Measurements from ENCODE around the gene FAAP20.
A peak's percentile ranks its signal among the peaks of the same experiment; 100 is the strongest.

FAAP20 gene

DNA sequence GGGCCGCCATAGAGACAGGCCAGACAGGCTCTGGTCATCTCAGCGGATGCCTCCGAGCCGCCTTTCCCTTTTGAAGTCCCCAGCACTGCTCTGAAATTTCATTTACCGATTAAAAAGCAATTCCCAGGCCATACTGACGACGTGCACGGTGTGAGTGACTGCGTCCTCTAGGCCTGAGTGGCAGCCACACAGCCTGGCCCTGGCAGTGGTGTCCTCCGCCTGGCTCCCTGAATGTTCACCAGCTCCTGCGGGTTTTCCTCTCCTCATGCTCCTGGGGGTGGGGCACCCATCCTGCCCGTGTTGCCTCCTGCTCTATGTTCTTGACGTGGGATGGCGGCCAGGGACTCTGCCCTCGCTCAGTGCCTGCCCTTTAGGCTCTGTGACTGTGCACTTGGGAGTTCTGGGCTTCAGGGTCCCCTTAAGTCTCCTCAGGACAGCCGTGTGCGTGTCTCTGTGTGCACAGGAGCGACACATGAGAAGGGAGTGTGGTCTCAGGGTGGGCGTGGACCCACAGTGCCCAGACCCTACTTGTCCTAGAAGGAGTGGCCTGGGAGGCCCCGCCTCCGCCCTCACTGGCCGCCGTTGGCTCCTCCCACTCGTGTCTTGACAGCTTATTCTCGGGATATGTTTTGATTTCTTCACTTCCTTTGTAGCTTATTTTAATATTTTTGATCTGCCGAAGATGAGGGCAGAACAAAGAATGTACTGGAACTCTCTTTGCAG lies 37.1 kb upstream of the FAAP20 start:
- Histone ChIP-seq H3K4me3 (peak overlapping the region; percentile 55 to 75 (median 67)), H3K27ac (peak overlapping the region in 20 of 21 experiments; percentile 71 to 90 (median 81))

GRCh38 chr1:2230781-2231531 lies 36.4 kb upstream of the FAAP20 start:
- H3K4me3 ChIP-seq, result peak overlapping the region; percentile 55 to 75 (median 67)
- peak overlapping the region in 20 of 21 experiments; percentile 32 to 90 (median 80) for H3K27ac ChIP-seq

DNA sequence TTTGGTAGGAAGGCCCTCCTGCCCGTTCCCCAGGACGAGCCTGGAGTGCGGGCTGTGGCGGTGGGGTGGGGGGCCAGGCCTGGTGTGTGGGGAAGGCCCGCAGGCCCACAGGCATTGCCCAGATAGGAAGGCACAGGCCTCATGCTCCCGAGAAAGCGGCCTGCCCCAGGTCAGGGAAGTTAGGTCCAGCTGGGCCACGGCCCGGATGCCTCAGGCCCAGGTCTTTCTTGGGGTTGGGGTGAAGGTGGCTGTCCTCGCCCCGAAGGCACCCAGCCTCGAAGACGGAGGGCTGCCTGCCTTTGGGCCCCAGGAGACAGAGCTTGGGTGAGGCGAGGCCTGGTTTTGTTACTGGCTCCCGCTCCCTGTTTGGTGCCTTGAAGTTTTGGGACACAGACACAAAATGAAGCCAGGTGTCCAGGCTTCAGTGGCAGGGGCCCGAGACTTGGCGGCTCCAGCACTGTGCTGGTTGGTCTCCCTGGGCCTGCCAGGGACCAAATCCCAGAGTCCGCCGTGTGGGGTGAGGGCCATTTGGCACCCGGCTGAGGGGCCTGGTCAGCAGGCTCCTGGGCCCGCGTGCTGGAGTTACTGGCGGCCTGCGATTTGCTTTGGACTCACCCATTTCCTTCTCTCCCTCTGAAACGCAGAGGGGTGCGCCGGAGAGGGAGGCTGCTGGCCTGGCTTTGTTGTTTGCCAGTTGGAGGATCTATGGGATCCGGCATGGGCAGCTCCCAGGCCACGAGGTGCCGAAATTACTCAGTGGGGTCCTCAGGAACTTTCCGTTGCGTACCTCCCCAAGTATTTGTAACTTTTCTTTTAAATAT lies 35.5 kb upstream of the FAAP20 start:
- peak overlapping the region; percentile 55 to 75 (median 67) for H3K4me3 ChIP-seq
- H3K27ac ChIP-seq, result peak overlapping the region in 20 of 21 experiments; percentile 27 to 90 (median 80)

DNA sequence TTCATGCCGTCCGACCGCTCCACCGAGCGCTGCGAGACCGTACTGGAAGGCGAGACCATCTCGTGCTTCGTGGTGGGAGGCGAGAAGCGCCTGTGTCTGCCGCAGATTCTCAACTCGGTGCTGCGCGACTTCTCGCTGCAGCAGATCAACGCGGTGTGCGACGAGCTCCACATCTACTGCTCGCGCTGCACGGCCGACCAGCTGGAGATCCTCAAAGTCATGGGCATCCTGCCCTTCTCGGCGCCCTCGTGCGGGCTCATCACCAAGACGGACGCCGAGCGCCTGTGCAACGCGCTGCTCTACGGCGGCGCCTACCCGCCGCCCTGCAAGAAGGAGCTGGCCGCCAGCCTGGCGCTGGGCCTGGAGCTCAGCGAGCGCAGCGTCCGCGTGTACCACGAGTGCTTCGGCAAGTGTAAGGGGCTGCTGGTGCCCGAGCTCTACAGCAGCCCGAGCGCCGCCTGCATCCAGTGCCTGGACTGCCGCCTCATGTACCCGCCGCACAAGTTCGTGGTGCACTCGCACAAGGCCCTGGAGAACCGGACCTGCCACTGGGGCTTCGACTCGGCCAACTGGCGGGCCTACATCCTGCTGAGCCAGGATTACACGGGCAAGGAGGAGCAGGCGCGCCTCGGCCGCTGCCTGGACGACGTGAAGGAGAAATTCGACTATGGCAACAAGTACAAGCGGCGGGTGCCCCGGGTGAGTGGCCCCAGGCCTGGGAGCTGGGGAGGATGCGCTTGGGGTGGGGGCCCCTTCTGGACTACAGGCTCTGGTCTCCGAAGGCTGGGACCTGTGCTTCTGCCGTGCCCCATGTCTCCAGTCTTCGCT lies 34.7 kb upstream of the FAAP20 start:
- Histone ChIP-seq H3K4me3 (peak overlapping the region; percentile 55 to 75 (median 67)), H3K27ac (peak overlapping the region in 20 of 21 experiments; percentile 27 to 90 (median 80))

GRCh38 chr1:2228694-2229036 lies 34.1 kb upstream of the FAAP20 start:
- Histone ChIP-seq H3K27ac (peak overlapping the region in 20 of 21 experiments; percentile 27 to 90 (median 80)), H3K4me3 (peak overlapping the region; percentile 55 to 75 (median 67))

GRCh38 chr1:2228157-2228594 lies 33.6 kb upstream of the FAAP20 start, which contains the start of gene SKI:
TSS of gene SKI (plus strand) at chr1:2228319. CDS start at chr1:2228767, 448 bp downstream.
- H3K4me3 ChIP-seq, result peak within 1 kb of the TSS; percentile 55 to 75 (median 67)
- H3K27ac ChIP-seq, result peak within 1 kb of the TSS; percentile 89 to 100 (median 98)

DNA sequence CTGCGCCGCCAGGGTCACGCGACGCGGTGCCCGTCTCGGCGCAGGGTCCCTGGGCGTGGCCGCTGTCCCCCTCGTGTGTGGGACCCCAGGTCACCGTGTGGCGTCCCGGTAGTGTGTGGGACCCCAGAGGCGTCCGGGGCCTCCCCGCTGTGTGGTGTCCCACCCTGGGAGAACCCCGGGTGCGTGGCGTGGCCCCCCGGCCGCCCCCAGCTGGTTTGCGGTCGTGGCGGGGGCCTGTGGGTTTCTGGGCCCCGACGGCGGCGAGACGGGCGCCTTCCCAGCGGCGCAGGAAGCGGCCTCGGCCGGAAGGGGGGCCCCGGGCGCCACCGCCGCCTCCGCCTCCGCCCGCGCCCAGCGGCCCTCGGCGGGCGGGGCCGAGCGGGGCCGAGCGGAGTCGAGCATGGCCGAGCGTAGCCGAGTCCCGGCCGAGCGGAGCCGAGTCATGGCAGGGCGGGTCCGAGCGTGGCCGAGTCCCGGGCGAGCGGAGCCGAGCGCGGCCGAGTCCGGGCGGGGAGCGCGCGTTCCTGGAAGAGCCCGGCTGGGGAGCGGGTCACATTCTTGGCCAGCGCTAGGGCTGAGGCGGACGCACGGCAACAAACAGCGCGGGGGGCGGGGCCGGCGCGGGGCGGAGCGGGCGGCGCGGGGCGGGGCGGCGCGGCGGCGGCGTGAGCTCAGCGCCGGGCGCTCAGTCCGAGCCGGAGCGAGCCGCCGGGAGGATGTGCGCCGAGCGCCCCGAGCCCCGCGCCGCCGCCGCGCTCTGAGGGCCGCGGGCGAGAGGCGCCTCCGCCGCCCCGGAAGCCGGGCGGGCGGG lies 33.0 kb upstream of the FAAP20 start:
- Histone ChIP-seq H3K27ac (peak overlapping the region; percentile 89 to 100 (median 98)), H3K4me3 (peak overlapping the region; percentile 36 to 63 (median 48))

DNA sequence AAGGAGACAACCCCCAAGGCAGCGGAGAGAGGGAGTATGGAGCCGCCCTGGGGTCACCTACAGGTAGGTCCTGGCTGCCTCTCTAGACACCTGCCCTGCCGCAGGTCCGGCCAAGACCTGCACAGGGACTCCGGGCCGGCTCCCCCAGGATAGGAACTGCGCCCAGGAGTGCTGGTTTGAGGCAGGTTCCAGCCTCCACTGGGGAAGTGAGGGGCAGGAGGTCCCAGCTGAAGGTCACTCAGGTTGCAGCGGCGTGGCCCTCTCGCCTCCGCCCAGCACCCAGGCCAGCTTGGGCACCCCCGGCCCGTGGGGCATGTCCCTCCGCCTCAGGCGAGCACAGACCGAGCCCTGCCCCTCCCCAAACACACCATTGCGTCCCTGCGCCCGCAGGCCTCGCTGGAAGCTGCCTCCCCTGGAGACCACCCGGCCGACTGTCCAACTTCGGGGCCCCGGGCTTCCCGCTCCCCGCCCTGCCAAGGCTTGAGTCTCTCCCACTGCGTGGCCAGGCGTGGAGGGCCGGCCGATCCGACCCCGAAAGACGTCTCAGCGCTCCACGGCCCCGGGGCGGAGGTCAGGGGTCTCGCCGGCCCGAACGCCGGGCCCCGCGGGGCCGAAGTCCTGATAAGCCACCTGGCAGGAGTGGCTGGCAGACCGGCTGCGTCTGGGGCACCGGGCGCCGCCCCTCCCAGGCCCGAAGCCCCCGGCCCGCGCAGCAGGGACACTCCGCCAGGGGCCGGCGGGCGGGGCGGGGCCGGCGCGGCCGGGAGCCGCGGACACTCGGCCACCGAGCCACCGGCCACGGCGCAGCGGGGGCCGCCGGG lies 32.2 kb upstream of the FAAP20 start:
- peak overlapping the region; percentile 36 to 63 (median 48) for H3K4me3 ChIP-seq
- H3K27ac ChIP-seq, result peak overlapping the region; percentile 89 to 100 (median 98)

DNA sequence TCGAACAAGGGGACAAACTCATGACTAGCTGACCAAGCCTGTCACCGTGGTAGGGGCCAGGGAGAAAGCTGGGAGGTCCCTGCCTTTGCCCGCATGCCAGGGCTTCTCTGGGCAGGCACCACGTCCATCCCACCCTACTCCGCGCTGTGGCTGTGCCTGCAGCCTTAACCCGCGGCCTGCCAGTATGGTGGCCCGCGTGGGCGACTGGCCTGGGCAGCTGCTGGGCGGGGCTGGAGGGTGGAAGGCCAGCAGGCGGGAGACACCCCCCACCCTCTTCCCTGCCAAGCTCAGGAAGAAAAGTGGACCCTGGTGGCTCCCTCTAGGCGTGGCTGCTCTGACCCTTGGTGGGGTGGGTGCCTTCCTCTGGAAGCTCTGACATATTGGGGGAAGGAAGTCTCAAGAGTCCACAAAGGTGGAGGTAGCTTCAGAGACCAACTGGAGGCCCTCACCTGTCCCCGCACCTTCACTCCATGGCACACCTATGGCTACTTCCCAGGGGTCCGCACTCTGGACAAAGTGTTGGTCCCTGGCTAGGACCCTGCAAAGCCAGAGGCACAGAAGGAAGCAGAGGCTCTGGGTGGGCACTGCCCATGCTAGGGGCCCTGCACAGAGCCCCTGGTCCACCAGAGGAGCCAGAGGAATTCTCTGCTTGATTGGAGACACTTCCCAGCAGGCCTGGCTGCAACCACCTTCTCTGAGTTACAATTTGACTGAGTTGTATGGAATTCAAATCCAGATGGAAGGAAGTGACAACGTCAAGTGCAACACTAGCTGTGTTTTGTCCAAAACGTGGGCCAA lies 30.3 kb upstream of the FAAP20 start:
- no peak overlapping the region for H3K27ac ChIP-seq

GRCh38 chr1:2224170-2224584 lies 29.6 kb upstream of the FAAP20 start:
- peak overlapping the region in 1 of 21 experiments; percentile 31 for H3K27ac ChIP-seq

More for the DNA sequence above, 30.3 kb upstream of the FAAP20 start:
- no peak overlapping the region for H3K4me3 ChIP-seq

DNA sequence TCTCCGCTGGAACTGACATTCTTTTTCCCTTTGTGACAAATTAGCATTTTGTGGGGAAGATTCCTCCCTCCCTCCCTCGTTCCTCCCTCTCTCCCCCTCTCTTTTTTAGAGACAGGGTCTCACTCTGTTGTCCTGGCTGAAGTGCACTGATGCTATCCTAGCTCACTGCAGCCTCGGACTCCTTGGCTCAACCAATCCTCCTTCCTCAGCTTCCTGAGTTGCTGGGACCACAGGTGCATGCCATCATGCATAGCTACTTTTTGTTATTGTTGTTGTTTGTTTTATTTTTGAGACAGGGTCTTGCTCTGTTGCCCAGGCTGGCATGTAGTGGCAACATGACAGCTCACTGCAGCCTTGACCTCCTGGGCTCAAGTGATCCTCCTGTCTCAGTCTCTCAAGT lies 26.7 kb upstream of the FAAP20 start:
- H3K27ac ChIP-seq, result peak overlapping the region in 1 of 21 experiments; percentile 7
- H3K4me3 ChIP-seq, result no peak overlapping the region

More at GRCh38 chr1:2224170-2224584, 29.6 kb upstream of the FAAP20 start:
- no peak overlapping the region for H3K4me3 ChIP-seq

DNA sequence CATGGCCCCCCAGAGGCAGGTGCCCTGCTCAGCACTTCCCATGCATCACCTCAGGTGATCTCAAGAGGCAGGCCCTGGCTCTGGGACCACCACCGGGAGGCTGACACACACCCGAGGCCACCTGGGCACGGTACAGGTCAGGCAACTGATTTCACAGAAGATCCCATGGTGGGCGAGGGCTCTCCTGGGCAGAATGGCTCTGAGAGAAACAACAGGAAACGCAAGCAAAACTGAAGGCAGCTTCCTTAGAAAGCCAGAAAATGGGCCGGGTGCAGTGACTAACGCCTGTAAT lies 22.1 kb upstream of the FAAP20 start:
- H3K27ac ChIP-seq, result peak overlapping the region in 1 of 21 experiments; percentile 6
- no peak overlapping the region for H3K4me3 ChIP-seq

GRCh38 chr1:2215909-2216766 lies 21.6 kb upstream of the FAAP20 start:
- peak overlapping the region in 2 of 21 experiments; percentile 5 to 93 for H3K27ac ChIP-seq

DNA sequence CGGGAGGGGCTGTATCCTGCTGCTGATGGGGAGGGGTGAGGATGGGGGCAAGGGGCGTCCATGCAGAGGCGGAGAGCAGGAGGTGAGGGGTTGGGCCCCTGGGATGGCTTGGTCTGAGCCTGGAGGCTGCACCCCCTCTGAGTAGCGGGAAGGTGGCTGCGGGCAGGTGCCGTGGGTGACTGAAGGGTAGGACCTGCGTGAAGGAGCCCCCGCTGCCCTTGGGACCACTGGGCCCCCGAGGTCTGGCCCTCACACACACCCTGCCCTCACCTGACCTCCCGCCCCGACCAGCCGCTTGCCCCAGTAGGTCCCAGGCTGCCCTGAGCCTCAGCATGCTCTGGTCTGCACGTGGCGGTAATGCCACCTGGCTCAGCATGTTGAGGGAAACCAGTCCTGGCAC lies 20.8 kb upstream of the FAAP20 start:
- Histone ChIP-seq H3K4me3 (no peak overlapping the region), H3K27ac (peak overlapping the region in 10 of 21 experiments; percentile 89 to 98 (median 95))

More at GRCh38 chr1:2215909-2216766, 21.6 kb upstream of the FAAP20 start:
- H3K4me3 ChIP-seq, result no peak overlapping the region

GRCh38 chr1:2214541-2215241 lies 20.1 kb upstream of the FAAP20 start:
- Histone ChIP-seq H3K27ac (peak overlapping the region; percentile 76 to 99 (median 92)), H3K4me3 (no peak overlapping the region)

All from skin epidermis (tissue), 12 donors.